Fibroblast of the aortic adventitia (primary cell): ENCODE data around the gene CDR2L. TPM values are rescaled to one million over a fixed set of nuclear protein-coding genes. Genes with fewer than 3 reads are reported as not detected.

Source experiments
- DNase-seq: peaks from one replicate; pipeline ENCODE4 v3.0.0-alpha.2; 2010; ENCODE audit warnings: low read depth
- H3K4me3 ChIP-seq: 2 replicates; pipeline ENCODE4 v1.5.1; 2011; ENCODE audit warnings: low read depth, mild to moderate bottlenecking, control low read depth, low read length, moderate library complexity
- total RNA-seq: library from RNA; depleted of rRNA; stranded (reverse); fragments of >200 nt; gene quantifications from 2 replicates; pipeline ENCODE4 v1.2.3, GENCODE V29; 2012; ENCODE audit warnings: low replicate concordance
- TF ChIP-seq, protein P1 (sequence below): IDR thresholded peaks from 2 replicates; pipeline ENCODE4 v1.5.1; 2011; ENCODE audit warnings: mild to moderate bottlenecking, low read length, control low read depth, inconsistent platforms; ENCODE audit not compliant: insufficient read depth

Gene CDR2L
- total RNA-seq, 1 donor, result 15.3 TPM

DNA sequence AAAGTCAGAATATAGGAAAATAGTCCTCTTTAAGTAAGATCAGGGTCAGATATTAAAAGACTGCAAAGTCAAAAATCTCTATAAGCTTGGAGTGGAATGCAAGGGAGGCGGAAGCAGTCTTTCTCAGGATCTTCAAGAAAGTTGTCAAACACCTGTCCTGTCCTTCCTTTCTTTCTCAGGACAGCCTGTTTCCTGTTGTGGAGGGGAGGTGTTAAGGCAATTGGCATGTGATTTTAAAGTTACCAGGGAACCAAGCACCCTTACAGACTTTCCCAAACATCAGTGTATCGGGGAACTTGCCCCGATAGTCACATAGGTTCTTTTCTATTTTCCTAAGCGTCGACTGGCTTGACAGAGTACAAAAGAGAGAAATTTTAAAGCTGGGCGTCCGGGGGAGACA lies 57.3 kb downstream of the CDR2L start:
- TF ChIP-seq, protein P1, sequence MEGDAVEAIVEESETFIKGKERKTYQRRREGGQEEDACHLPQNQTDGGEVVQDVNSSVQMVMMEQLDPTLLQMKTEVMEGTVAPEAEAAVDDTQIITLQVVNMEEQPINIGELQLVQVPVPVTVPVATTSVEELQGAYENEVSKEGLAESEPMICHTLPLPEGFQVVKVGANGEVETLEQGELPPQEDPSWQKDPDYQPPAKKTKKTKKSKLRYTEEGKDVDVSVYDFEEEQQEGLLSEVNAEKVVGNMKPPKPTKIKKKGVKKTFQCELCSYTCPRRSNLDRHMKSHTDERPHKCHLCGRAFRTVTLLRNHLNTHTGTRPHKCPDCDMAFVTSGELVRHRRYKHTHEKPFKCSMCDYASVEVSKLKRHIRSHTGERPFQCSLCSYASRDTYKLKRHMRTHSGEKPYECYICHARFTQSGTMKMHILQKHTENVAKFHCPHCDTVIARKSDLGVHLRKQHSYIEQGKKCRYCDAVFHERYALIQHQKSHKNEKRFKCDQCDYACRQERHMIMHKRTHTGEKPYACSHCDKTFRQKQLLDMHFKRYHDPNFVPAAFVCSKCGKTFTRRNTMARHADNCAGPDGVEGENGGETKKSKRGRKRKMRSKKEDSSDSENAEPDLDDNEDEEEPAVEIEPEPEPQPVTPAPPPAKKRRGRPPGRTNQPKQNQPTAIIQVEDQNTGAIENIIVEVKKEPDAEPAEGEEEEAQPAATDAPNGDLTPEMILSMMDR, result no peak
- no peak overlapping the region for H3K4me3 ChIP-seq
- DNase-seq, result no peak

DNA sequence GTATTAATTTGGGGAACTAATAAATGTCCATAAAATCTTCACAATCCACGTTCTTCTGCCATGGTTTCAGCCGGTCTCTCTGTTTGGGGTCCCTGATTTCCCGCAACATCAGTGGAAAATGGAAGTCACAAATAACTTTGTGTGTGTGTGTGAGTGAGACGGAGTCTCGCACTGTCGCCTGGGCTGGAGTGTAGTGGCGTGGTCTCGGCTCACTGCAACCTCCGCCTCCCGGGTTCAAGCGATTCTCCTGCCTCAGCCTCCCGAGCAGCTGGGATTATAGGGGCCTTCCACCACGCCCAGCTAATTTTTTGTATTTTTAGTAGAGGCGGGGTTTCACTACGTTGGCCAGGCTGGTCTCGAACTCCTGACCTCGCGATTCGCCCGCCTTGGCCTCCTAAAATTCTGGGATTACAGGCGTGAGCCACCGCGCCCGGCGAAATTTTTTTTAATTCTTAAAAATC lies 58.5 kb downstream of the CDR2L start:
- peak; percentile 4 for DNase-seq
- peak overlapping the region; percentile 98 for H3K4me3 ChIP-seq

DNA sequence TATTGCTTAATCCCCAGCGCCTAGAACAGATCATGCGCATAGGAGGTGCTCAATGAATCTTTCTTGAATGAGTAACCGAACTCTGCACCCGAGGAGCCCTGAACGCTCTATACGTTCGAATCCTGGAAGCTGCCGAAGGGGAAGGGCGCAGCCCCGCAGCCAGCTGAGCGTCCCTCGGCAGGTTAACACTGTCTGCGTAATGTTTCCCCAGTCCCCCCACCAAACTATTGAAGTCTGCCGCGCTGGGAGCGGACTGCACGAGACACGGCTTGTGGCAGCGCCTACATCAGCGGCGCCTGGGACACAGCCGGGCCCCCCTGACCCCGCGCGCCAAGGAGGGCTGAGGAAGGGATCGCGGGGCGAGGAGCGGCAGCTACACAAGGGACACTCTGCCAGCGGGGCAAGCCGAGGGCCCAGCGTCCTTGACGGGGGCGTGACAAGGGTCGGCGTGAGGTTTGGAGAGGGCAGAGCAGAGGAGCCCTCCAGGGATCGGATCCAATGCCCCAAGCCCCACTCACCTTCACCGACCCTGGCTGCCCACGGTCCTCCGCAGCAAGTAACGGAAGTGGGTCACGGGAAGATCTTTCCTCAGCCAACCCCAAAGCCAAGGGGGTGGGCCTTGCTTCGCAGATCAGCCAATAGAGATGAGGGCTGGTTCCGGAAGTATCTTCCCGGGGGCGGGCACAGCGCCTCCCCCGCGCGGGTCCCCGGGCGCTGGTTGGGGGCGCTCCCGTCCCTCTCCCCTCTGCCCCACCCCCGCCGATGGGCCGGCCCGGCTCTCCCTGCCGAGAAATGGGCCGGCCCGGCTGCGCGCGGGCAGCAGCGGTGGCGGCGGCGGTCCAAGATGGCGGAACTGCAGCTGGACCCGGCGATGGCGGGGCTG lies 59.2 kb downstream of the CDR2L start, which contains the start of the genes ATP5PD and KCTD2:
Gene ATP5PD (minus strand): TSS at position 563 of the 883 bp plus-strand sequence. CDS start 4,319 bp downstream, outside the sequence.
Gene KCTD2 (plus strand): TSS at position 819 of the 883 bp plus-strand sequence. CDS start 26 bp downstream, at position 845.
- TF ChIP-seq, protein P1, result no peak
- peak; percentile 97 for DNase-seq
- peak within 1 kb of the TSS; percentile 98 for H3K4me3 ChIP-seq

DNA sequence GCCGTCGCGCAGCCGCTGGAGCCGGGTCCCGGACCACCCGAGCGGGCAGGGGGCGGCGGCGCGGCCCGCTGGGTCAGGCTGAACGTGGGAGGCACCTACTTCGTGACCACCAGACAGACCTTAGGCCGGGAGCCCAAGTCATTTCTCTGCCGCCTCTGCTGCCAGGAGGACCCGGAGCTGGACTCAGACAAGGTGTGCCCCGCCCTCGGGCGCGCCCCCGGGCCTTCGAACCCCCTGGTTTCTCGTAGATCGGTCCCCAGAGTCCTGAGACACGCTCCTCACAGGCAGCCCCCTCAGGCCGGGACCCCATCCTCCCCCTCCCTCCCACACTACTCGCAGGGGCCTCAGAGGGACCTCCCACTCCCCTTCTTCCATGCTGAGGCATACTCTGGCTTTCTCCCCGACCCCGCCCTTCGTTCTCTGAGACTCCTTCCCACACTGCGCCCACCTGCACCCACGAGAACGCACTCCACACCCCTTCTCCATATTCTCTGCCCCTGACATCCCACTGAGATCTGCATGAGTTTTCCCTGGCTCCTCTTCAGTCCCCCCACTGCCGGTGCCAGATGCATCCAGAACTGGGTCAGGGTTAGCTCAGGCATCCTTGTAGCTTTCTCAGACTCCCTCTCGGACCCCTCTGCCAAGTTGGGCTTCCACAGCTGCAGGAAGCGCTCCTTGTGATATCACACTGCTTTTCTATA lies 60.1 kb downstream of the CDR2L start:
- TF ChIP-seq, protein P1, result no peak
- peak; percentile 2 for DNase-seq
- H3K4me3 ChIP-seq, result peak overlapping the region; percentile 98

DNA sequence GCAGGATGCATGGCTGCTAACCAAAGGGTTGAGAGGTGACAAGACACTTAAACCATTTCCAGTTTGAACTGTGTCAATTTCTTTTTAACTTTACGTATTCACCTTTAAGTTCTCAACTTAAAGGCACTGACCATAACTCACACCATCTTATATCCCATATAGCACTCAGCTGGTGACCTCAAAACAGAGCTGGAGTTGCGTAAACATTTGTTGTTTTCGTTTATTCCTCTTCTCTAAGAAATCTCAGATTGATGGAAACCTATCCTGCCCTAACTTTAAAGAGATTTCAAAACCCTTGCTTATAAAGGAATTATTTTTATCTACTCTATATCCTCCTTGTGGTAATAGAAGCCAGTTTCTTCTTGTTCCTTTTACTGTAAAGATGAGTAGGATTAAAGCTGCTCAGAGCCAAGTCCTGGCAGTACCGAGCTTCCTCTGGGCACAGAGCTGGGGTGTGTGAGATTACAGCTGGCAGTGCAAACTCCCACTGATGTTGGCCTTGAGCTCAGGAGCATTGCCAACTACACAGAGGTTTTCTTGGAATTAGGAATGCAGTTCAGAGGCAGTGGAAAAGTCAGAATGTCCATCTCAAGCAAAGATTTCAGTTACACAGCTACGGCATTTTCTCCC lies 60.9 kb downstream of the CDR2L start:
- peak overlapping the region; percentile 98 for H3K4me3 ChIP-seq
- DNase-seq, result peak; percentile 77
- TF ChIP-seq, protein P1, result no peak

DNA sequence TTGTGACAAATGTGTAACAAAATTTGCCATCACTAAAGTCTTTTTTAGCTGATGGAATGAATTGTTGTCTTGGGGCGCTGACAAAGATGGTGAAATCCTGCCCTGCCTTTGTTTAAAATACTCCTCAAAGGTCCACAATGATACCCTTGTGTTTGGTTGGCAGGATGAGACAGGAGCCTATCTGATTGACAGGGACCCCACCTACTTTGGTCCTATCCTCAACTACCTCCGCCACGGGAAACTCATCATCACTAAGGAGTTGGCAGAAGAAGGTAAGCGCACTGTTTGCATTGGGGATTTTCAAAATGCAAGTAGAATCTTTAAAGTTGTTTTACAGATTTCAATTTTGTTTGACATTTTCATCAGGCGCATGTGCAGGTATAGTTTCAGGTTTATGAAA lies 61.6 kb downstream of the CDR2L start:
- peak overlapping the region; percentile 98 for H3K4me3 ChIP-seq
- TF ChIP-seq, protein P1, result no peak
- no peak for DNase-seq
